ENCODE results near the gene SYTL5.
"Not testable (repeated sequence)": the region's sequence is repeated elsewhere in the genome, so short reads cannot be mapped to it uniquely, and the experiment has no call there.

Gene SYTL5

DNA sequence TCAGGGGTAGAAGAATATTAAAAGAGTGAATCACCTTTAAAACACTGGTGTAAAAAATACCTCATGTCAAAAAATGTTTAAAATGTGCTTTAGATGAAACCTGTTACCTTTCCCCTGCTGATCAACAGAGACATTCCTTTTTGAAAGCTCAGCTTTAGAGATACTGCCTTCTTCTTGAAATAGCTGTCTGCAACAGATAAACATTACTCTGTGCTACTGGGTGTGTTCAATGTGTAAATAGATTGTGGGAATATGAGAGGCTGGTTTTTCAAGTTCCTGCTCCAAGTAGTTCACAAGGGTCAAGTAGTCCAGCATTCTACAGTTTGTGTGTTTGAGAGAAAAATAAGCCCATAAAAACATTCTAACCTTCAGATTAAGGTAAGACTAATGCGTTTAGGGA is at the start of gene SYTL5:
Gene SYTL5, plus strand, starts transcription at position 263 of the 400 bp plus-strand sequence. CDS start 27,337 bp downstream, outside the sequence.
- DNase-seq (ENCODE audit: low read depth, low spot score) = no peak

- DNase-seq (ENCODE audit: low read depth, low spot score) = peak; percentile 86
These were observed 47.7 kb upstream of the SYTL5 start for GRCh38 chrX:37958525-37959211.

DNA sequence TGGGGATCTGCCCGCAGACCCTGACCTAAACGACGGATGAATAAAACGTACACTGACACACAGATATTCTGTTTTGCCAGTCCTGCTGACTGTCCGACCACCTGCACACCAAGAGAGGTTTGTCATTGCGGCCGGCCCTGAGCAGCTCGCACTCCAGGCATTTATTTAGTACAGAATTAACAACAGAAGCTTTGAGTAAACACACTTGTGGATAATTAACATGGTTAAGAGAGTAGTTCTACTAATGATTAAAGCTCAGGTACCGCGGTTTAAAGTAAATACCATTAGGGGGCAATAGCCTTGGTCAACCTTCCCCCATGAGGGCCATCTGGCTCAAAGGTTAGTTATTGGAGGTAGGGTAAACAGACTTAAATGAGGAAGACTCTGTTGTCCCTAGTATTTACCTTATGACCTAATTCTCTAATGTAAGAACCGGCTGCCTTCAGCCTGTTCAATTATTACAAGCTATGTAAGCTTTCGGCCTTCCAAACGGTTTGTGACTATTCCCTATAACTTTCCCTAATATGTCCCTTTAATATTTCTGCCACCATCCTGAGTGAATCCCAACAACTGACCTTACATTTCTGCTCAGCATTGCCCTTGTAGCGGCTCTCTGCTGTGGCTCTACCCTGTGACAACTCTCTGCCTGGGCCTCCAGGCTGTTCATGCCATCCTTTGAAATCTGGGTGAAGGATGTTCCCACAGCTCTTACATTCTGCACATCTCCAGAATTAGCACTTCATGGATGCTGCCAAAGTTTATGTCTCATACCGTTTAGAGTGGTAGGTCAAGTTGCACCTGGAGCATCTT is 46.9 kb upstream of the SYTL5 start:
- DNase-seq (ENCODE audit: low read depth, low spot score) = no peak

DNA sequence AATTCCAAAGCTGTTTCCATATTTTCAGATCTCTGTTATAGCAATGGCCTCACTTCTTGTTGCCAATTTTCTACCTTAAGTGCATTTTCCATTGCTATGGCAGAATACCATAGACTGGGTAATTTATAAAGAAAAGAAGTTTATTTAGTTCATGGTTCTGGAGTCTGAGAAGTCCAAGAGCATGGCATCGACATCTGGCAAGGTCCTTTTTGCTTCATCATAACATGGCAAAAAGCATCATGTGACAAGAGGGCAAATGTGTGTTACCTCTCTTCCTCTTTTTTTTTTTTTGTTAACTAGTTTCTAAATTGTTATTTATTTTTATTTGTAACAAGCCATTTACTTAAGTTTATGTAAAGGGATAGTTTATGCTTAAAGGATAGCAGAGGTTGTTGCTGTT is 45.2 kb upstream of the SYTL5 start:
- DNase-seq (ENCODE audit: low read depth, low spot score) = no peak

GRCh38 chrX:37967714-37968113 is 38.6 kb upstream of the SYTL5 start:
- no peak for DNase-seq (ENCODE audit: low read depth, low spot score)

DNA sequence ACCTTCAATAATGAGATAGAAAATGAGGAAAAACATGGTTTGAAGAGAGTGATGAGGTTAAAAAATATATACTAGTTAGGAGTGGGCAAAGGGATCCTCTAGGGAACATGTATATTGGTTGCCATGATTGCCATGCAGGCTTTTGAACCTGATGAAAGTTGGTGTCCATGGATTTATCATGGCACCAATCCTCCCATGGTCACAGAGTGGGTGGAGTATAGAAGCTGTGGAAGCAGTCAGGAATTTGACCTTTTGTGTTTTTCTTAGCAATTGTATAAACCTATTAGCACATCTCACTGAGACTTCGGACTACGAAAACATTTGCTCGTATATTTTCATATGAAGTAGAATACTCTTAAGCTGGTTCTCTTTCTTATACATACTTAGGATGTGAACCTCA is 30.9 kb upstream of the SYTL5 start:
- DNase-seq (ENCODE audit: low read depth, low spot score) = no peak

DNA sequence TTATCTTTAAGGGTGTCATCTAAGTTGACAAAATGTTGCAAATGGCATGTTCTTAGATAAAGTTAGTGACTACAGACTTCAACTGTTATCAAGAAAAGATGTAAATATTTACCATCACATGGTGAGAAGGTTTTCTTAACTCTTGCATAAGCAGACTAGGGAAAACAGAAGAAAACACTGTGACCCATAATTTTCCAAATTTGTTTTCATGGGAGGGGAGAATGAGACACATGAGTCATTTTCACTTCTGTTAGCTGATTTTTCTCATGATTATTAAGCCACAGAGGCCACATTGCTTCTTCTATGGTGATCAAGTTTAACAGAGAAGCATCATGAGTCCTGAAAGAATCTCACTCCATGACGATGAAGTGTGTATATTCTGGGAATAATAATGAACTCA is 30.2 kb upstream of the SYTL5 start:
- DNase-seq (ENCODE audit: low read depth, low spot score) = no peak

GRCh38 chrX:37984880-37985279 is 21.5 kb upstream of the SYTL5 start:
- DNase-seq (ENCODE audit: low read depth, low spot score) = no peak

DNA sequence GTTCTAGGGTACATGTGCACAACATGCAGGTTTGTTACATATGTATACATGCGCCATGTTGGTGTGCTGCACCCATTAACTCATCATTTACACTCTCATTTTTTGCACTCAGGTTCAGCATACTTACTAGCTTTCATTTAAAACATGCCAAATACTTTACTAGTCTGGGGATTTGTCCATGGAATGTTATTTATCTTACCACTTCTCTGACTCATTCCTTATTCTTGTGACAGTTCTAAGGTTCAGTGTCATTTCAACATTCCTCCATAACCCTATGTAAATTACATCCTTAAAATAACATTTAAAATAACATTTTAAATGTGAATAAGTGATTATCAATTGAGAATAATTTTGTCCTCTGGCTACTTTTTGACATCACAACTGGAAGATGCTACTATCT is 19.5 kb upstream of the SYTL5 start:
- no peak for DNase-seq (ENCODE audit: low read depth, low spot score)

GRCh38 chrX:37989304-37989703 is 17.0 kb upstream of the SYTL5 start:
- DNase-seq (ENCODE audit: low read depth, low spot score) = no peak

GRCh38 chrX:37991303-37991702 is 15.1 kb upstream of the SYTL5 start:
- DNase-seq (ENCODE audit: low read depth, low spot score) = not testable (repeated sequence)

DNA sequence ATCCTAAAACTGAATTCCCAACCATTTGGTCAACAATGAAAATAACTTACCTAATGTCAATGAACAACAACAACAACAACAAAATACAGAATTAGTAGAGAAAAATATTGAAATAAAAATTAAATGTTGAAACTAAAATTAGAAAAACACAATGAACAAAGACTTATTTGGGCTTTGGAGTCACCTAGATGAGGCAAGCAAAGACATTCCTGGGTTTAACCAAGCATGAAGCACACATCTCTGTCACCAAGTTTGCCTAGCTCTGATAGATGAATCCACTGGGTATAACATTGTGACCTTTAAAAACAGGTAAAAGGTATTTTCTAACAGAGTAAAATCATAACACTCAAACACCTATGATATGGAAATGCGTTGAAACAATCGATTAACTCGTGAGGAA is 13.2 kb upstream of the SYTL5 start:
- DNase-seq (ENCODE audit: low read depth, low spot score) = no peak

GRCh38 chrX:37993837-37994619 is 12.3 kb upstream of the SYTL5 start:
- DNase-seq (ENCODE audit: low read depth, low spot score) = peak; percentile 47

DNA sequence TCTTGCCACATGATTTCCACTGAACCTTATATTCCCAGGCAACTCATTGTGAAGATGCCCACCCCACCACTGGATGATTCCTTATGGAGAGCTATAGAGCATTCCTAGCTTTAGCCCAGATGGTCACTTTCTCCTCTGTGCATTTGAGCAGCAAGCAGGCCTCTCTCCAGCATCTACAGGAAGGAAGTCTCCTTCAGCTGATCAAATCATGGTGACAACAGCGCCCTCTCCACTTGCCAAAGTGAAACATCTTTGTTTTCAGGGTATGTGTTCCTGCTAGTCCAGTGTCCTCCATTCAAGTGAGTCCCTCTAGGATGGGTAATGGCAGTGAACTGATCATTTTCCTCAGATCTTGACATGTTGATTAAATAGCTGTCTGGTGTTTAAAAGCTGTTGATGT is 10.9 kb upstream of the SYTL5 start:
- DNase-seq (ENCODE audit: low read depth, low spot score) = no peak

GRCh38 chrX:37997096-37997495 is 9.3 kb upstream of the SYTL5 start:
- no peak for DNase-seq (ENCODE audit: low read depth, low spot score)

- DNase-seq (ENCODE audit: low read depth, low spot score) = no peak
These were observed 7.6 kb upstream of the SYTL5 start for GRCh38 chrX:37998586-37999262.

DNA sequence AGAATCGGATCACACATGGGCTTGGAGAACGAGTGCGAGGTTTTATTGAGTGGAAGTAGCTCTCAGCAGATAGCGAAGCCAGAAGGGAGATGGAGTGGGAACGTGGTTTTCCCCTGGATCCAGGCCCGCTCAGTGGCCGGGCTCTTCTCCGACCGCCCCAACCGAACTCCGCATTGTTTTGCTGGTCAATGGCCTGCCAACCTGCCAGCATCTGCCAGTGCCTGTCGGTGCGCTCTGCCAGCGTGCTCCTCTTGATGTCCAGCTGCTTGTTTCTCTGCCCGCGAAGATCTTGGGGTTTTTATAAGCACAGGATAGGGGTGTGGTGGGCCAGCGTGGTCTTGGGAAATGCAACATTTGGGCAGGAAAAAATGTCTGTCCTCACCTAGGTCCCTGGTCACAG is 5.6 kb upstream of the SYTL5 start:
- no peak for DNase-seq (ENCODE audit: low read depth, low spot score)

DNA sequence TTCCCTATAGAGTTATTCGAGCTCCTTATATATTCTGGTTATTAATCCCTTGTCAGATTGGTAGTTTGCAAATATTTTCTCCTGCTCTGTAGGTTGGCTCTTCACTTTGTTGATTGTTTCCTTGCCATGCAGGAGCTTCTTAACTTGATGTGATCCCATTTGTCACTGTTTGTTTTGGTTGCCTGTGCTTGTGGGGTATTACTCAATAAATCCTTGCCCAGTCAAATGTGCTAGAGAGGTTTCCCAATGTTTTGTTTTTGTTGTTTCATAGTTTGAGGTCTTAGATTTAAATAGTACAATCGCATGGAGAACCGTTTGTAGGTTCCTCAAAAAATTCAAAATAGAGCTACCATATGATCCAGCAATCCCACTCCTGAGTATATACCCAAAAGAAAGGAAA is 2.3 kb upstream of the SYTL5 start:
- no peak for DNase-seq (ENCODE audit: low read depth, low spot score)

GRCh38 chrX:38006778-38007177 is 425 bp downstream of the SYTL5 start:
- no peak for DNase-seq (ENCODE audit: low read depth, low spot score)

DNA sequence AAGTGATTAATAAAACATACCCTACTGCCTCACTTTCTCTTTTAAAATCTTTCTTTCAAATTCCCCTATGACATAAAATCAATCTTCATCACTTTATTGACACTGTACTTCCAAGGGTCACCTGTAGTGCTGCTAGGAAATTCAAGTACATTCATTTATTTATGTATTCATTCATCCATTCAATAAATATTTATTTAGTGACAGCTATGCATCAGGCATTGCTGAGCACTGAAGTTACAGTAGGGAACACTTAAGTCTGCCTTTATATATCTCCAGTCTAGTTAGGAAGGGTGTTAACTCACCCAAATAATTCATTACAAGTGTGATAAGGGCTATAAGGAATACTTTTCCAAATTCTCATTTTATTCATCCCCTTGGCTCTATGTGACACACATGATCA is 2.3 kb downstream of the SYTL5 start:
- DNase-seq (ENCODE audit: low read depth, low spot score) = no peak

GRCh38 chrX:38009641-38010040 is 3.3 kb downstream of the SYTL5 start:
- DNase-seq (ENCODE audit: low read depth, low spot score) = no peak
